ENCODE results near the gene FHIP1B.

FHIP1B gene

DNA sequence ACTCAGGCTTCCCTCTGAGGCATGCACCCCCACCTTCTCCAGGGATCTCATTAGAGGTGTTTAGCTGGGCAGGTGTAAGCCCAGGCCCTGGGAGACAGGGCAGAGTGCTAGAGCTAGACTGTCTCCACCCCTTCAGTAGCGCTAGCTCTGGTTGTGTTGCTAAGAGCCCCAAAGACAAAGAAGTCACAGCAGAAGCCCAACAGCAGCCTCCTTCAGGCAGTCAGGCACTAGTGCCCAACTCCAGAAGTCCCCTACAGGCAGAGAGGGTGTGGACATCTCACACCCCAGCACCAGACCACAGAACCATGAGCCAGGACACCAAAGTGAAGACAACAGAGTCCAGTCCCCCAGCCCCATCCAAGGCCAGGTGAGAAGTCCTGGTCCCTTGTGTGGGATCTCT lies 4.5 kb upstream of the FHIP1B start, which contains the start of gene CNGA4:
Gene CNGA4 (plus strand): TSS at position 188 of the 400 bp plus-strand sequence. CDS start 118 bp downstream, at position 306.
- DNase-seq: no peak

DNA sequence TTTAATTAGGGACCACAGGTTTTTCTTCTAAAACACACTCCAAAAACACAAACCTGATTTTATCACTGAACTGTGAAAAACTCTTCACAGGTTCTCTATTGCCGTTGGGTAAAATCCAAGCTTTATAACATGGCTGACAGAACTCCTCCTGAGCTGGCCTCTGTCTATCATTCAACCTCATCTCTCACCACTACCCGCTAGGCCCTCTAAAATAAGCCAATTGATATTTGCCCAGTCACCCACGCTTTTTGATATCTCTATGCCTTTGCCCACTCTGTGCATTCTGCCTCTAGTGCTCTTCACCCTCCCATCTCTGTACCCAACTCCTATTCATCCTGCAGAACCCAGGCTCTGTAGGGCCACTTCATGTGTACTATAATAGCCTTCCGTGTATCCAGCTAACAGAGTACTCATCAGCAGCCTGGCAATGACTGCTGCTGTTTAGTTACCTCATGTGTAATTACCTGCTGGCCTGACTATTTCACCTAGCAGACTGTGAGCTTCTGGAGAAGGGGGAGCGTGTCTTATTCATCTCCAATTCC lies 3.4 kb upstream of the FHIP1B start:
- DNase-seq: no peak

DNA sequence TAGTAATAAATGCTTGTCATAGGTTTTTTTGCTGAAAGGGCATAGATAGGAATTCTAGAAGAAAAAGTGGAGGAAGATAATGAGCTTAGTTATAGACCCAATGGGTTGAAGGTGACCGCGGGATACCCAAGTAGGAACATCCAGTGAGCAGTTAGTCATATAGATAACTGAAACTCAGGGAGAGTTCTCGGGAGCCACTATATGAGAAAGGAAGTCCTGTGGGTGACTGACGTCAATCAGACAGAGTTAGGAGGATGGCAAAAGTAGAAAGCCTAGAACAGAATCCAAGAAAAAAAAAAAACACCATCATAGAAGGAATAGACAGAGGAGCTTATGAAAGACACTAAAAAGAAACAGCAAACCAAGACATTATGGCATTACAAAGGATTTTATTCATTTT lies 2.8 kb upstream of the FHIP1B start:
- DNase-seq: no peak

GRCh38 chr11:6233984-6234386 lies 451 bp downstream of the FHIP1B start:
- DNase-seq: no peak

- DNase-seq: no peak
Measured at GRCh38 chr11:6232899-6233298, 1.5 kb downstream of the FHIP1B start.

GRCh38 chr11:6229911-6230310 lies 4.5 kb downstream of the FHIP1B start:
- DNase-seq: peak in 2 of 5 experiments; percentile 31 to 53

GRCh38 chr11:6228520-6228919 lies 5.9 kb downstream of the FHIP1B start:
- no peak for DNase-seq

DNA sequence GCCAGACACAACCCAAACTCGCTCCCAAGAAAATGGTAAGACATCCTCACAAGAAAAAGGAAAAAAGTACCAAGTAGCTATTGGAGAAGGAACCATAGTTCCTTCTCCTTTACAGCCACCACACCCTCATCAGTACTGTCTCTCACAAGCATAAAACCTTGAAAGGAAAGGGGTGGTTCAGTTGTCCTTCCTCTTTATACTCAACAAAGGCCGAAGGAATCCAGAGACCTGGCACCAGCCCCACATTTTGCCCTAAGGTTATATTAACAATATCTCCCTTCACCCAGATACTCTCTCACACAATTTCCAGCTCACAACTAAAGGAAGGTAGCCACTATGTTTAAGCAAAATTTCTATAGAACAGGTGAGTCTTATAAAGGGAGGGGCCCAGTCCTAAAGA lies 8.5 kb downstream of the FHIP1B start:
- no peak for DNase-seq

- no peak for DNase-seq
Measured at GRCh38 chr11:6225024-6225423, 9.4 kb downstream of the FHIP1B start.

- DNase-seq: no peak
Measured at GRCh38 chr11:6224421-6224820, 10.0 kb downstream of the FHIP1B start.

DNA sequence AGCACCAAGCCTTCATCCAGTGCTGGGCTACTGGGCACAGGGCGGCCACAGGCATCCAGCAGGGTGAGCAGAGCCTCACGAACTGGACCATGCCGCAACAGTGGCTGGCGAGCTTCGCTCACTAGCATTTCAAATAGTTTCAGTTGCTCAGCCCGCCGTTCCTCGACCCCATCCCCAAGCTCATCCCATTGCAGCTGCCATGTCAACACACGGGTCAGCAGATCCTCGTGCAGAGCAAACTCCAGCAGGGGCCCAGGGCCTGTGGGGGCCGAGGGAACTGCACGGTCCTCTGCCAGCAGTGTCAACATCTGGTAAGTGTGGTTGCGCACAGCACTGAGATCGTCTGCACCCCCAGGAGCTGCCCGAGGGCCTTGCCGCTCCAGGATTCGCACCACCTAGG lies 10.6 kb downstream of the FHIP1B start:
- no peak for DNase-seq

- no peak for DNase-seq
Measured at GRCh38 chr11:6219359-6219758, 15.1 kb downstream of the FHIP1B start.

GRCh38 chr11:6217722-6218121 lies 16.7 kb downstream of the FHIP1B start:
- DNase-seq: no peak

DNA sequence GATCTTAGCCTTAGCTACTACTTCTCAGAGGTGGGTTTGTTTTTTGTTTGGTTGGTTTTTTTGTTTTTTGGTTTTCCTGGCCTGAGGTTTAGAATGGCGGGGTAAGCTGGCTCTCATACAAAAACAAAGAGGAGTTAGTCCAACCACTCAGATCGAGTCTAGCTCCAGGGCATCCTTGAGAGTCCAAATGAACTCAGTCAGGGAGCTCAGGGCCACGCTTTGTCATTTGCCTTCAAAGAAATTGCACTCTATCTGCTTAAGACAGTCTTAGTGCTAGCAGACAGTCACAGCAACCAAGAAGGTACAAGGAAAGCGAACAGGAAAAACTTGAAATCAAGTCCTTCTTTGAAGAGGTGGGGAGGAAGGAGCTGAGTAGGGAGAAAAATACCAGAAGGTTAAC lies 17.9 kb downstream of the FHIP1B start:
- DNase-seq: no peak

GRCh38 chr11:6214530-6214929 lies 19.9 kb downstream of the FHIP1B start:
- DNase-seq: no peak

GRCh38 chr11:6210274-6210955 lies 24.0 kb downstream of the FHIP1B start:
- no peak for DNase-seq

- DNase-seq: no peak
Measured at GRCh38 chr11:6209801-6210200, 24.6 kb downstream of the FHIP1B start.

- no peak for DNase-seq
Measured at GRCh38 chr11:6206456-6207180, 27.8 kb downstream of the FHIP1B start.

DNA sequence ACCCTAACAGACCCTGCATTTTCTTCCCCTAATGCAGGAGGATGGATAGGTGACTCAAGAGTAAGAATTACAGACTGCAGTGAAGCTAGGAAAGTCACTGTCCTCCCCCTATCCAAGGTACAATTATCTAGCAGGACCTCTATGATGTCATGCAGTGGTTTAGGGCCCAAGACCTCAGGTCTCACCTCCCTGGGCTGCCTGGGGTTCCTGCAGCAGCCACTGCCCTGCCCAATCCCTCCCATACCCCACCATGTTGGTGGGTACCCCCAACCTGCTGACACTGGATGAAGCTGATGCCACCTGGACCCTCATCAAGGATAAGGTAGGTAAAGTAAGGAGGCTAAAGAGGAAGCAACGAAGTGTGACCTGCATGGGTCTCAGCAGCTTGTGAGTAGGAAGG lies 29.1 kb downstream of the FHIP1B start, which contains the start of gene C11orf42:
Gene C11orf42 (plus strand): TSS at position 192 of the 400 bp plus-strand sequence. CDS start 59 bp downstream, at position 251.
- DNase-seq: no peak

DNA sequence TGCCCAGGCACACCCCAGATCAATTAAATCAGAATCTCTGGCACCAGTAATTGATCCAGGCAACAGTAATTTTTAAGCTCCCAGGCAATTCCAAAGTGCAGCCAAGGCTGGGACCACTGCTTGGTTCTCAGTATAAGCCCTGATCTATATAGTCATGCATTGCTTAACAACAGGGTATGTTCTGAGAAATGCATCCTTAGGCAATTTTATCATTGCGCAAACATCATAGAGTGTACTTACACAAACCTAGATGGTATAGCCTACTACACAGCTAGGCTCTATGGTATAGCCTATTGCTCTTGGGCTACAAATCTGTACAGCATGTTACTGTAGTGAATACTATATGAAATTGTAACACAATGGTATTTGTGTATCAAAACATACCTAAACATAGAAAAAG lies 29.7 kb downstream of the FHIP1B start:
- DNase-seq: no peak

- DNase-seq: peak in 2 of 5 experiments; percentile 41 to 65
Measured at GRCh38 chr11:6203327-6203726, 31.1 kb downstream of the FHIP1B start.

GRCh38 chr11:6202041-6202440 lies 32.4 kb downstream of the FHIP1B start:
- no peak for DNase-seq

DNA sequence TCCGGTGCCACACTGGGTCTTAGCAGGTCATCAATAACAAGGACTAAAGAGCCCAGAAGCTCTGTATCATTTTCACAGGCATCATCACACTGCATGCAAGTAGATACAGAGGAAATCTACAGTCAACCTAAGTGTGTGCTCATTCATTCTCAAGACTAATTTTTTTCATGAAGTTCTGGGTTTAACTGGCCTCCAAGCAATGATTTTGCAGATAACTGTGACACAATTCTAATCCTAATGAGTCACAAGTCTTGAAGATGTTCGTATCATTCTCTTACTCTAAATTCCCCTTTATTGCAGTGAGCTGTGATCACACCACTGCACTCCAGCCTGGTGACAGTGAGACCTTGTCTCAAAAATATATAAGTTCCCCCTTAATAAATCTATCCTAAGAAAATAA lies 33.0 kb downstream of the FHIP1B start:
- peak in 1 of 5 experiments; percentile 64 for DNase-seq

DNA sequence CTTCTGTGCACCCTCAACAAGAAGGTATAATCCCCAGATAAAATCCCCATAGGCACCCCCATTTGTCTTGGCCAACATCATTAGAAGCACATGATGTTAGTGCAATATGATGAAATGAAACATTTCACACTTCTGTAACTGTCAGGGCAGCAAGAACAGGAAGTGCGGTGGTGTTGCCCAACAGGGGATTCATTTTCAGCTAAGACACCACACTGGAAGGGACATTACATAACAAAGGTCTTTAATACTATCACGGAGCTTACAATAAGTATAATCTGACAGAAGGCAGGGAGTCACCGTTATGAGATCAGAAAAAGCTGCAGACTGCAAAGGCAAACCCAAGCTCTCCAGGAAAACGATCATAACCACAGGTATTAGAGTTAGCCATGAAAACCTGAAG lies 33.5 kb downstream of the FHIP1B start:
- peak in 2 of 5 experiments; percentile 21 to 52 for DNase-seq
